ENCODE results near the gene CATSPERB. TPM values are rescaled to one million over a fixed set of nuclear protein-coding genes. Genes with fewer than 3 reads are reported as not detected.
"Not testable (repeated sequence)": the region's sequence is repeated elsewhere in the genome, so short reads cannot be mapped to it uniquely, and the experiment has no call there.

CATSPERB gene
- total RNA-seq, 1 experiment from 2014 or later = not detected

DNA sequence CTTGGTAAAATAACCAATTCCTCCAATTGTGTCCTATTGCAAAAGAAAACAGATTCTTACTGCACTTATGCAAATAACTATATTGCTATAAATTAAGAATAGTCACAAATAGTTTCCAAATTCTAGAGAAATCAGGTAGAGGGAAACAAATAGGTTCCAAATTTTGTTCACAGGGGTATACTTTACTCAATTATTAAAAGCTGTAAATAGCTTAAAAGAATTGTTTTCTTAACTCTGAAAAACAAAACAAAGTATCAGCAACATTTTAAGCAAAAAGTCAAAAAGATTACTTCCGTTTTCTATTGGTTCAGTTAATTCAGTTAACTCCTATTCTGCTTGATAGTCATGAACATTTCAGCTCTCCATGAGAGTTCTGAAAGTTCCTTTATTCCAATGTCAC is 136.2 kb downstream of the CATSPERB start:
- H3K36me3 ChIP-seq = no peaks in the 10 kb centered on the region
- H3K27ac ChIP-seq = no peak overlapping the region
- H3K4me1 ChIP-seq = no peaks in the 10 kb centered on the region
- H3K9me3 ChIP-seq (replicated peaks) = no peaks in the 10 kb centered on the region
- no peak overlapping the region for H3K4me3 ChIP-seq
- no peak for DNase-seq
- no peaks in the 10 kb centered on the region for H3K27me3 ChIP-seq

DNA sequence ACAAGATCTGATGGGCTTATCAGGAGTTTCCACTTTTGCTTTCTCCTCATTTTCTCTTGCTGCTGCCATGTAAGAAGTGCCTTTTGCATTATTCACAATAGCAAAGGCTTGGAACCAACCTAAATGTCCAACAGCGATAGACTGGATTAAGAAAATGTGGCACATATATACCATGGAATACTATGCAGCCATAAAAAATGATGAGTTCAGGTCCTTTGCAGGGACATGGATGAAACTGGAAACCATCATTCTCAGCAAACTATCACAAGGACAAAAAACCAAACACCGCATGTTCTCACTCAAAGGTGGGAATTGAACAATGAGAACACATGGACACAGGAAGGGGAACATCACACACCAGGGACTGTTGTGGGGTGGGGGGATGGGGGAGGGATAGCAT is 137.9 kb downstream of the CATSPERB start:
- H3K4me1 ChIP-seq; H3K27me3 ChIP-seq; DNase-seq; H3K9me3 ChIP-seq (replicated peaks); H3K4me3 ChIP-seq; H3K27ac ChIP-seq; H3K36me3 ChIP-seq: not testable (repeated sequence)

DNA sequence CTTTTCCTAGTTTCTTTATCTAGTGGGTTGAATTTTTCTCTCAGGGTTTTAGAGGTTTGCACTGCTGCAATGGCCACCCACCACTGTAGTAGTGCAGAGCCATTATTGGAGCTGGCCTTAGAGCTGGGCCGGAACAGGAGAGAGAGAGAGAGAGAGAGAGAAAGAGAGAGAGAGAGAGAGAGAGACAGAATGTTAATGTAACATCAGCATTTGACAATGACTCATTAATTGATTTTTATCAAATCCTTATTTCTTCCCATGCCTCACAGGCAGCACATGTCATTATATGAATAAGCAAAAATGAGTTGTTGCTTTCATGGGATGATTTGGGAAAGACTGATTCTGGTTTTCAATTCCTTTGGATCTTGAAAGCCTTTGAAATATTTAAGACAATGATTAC is 145.5 kb downstream of the CATSPERB start:
- Histone ChIP-seq H3K27me3 (no peaks in the 10 kb centered on the region), H3K27ac (no peak overlapping the region), H3K4me1 (no peaks in the 10 kb centered on the region), H3K9me3 (replicated peaks) (no peaks in the 10 kb centered on the region), H3K36me3 (no peaks in the 10 kb centered on the region), H3K4me3 (no peak overlapping the region)
- no peak for DNase-seq

DNA sequence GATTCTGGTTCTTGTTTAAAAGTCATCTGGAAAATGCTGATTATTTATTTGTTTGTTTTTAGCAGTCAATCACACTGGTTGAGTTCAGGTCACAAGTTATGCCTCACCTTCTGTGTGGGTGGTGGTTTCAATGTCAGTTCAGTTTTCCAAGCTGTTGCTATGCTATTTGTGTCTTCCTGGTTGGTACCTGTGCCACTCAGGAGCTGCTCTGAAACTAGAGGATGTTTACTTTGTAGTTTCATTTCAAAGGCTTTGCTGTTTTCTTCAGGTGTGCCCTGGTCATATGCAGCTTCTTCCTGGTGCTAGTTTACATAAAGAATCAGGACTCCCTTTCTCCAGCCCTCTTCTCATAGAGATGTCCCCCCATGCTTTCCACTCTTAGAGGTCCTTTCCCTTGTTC is 146.0 kb downstream of the CATSPERB start:
- DNase-seq = no peak
- no peaks in the 10 kb centered on the region for H3K27me3 ChIP-seq
- no peaks in the 10 kb centered on the region for H3K36me3 ChIP-seq
- H3K4me1 ChIP-seq = no peaks in the 10 kb centered on the region
- no peaks in the 10 kb centered on the region for H3K9me3 ChIP-seq (replicated peaks)
- H3K4me3 ChIP-seq = no peak overlapping the region
- no peak overlapping the region for H3K27ac ChIP-seq

- no peaks in the 10 kb centered on the region for H3K9me3 ChIP-seq (replicated peaks)
- no peak for DNase-seq
- no peaks in the 10 kb centered on the region for H3K4me1 ChIP-seq
- no peaks in the 10 kb centered on the region for H3K27me3 ChIP-seq
- H3K4me3 ChIP-seq = no peak overlapping the region
- no peak overlapping the region for H3K27ac ChIP-seq
- H3K36me3 ChIP-seq = no peaks in the 10 kb centered on the region
These were observed 149.1 kb downstream of the CATSPERB start for GRCh38 chr14:91582761-91583160.

DNA sequence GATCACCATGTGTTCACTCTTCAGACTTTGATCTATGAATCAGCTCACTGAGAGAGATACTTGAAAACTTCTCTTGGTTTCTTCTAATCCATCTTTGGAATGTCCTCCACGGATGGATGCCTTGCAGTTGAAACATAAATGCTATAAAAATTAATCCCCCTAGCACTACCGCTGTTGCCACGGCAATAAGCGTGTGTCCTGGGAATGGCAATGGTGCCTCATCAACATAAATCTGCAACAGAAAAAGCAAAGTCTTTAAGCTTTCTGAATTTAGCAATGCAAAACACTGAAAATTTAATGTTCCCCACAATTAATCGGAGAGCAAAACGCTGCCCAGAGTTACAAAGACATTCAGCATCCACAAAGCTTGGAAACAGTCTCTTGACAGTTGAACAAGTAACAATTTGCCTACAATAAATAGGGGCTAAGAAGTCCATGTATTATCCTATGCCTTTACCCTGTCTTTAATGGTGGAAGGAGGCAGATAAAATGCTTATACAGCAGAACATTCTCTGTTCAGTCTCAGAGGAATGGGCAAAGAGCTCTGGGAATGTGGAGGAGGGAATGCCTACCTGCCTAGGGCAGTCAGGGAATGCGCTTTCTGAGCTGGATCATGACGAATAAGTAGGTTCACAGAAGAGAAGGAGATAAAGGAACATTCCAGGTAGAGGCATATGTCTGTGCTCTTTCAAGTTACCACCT is 150.9 kb downstream of the CATSPERB start:
- Histone ChIP-seq H3K4me1 (no peaks in the 10 kb centered on the region), H3K27me3 (no peaks in the 10 kb centered on the region), H3K4me3 (no peak overlapping the region), H3K27ac (no peak overlapping the region), H3K36me3 (no peaks in the 10 kb centered on the region), H3K9me3 (replicated peaks) (no peaks in the 10 kb centered on the region)
- no peak for DNase-seq

GRCh38 chr14:91577632-91578233 is 154.2 kb downstream of the CATSPERB start:
- DNase-seq = no peak
- H3K4me3 ChIP-seq = no peak overlapping the region
- no peaks in the 10 kb centered on the region for H3K9me3 ChIP-seq (replicated peaks)
- H3K27me3 ChIP-seq = no peaks in the 10 kb centered on the region
- H3K27ac ChIP-seq = no peak overlapping the region
- H3K36me3 ChIP-seq = no peaks in the 10 kb centered on the region
- no peaks in the 10 kb centered on the region for H3K4me1 ChIP-seq

GRCh38 chr14:91575469-91576208 is 156.2 kb downstream of the CATSPERB start:
- no peaks in the 10 kb centered on the region for H3K27me3 ChIP-seq
- H3K4me1 ChIP-seq = no peaks in the 10 kb centered on the region
- no peaks in the 10 kb centered on the region for H3K36me3 ChIP-seq
- H3K9me3 ChIP-seq (replicated peaks) = no peaks in the 10 kb centered on the region
- H3K4me3 ChIP-seq = no peak overlapping the region
- no peak overlapping the region for H3K27ac ChIP-seq
- no peak for DNase-seq

- no peak for DNase-seq
- Histone ChIP-seq H3K27me3 (no peaks in the 10 kb centered on the region), H3K9me3 (replicated peaks) (no peaks in the 10 kb centered on the region), H3K27ac (no peak overlapping the region), H3K36me3 (no peaks in the 10 kb centered on the region), H3K4me1 (no peaks in the 10 kb centered on the region), H3K4me3 (no peak overlapping the region)
These were observed 157.7 kb downstream of the CATSPERB start for GRCh38 chr14:91573894-91574837.

DNA sequence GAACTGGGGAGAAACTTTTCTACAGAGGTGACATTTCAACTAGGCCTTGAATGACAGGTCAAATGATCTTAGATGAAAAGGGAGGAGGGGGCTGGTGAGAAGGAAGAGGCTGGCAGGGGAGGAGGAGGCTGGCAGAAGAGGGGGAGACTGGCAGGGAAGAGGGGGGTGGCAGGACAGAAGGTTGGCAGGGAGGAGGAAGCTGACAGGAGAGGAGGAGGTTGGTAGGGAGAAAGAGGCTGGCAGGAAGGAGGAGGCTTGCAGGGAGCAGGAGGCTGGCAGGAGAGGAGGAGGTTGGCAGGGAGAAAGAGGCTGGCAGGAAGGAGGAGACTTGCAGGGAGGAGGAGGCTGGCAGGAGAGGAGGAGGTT is 158.4 kb downstream of the CATSPERB start:
- no peak overlapping the region for H3K27ac ChIP-seq
- H3K27me3 ChIP-seq = no peaks in the 10 kb centered on the region
- H3K4me1 ChIP-seq = no peaks in the 10 kb centered on the region
- DNase-seq = no peak
- no peak overlapping the region for H3K4me3 ChIP-seq
- H3K9me3 ChIP-seq (replicated peaks) = no peaks in the 10 kb centered on the region
- H3K36me3 ChIP-seq = no peaks in the 10 kb centered on the region

DNA sequence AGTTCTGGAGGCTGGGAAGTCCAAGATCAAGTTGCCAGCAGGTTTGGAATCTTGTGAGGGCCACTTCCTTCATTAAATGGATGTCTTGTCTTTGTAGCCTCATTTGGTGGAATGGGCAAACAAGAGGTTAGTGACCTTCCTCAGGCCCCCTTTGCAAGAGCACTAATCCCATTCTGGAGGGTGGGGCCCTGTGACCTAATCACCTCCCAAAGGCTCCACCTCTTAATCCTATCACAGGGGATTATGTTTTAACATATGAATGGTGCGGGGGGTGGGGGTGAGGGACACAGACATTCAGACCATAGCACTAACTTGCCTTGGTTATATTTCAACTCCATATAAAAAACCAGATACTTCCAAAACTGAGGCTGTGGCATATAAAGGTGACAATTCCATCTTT is 161.9 kb downstream of the CATSPERB start:
- Histone ChIP-seq H3K27me3 (no peaks in the 10 kb centered on the region), H3K36me3 (no peaks in the 10 kb centered on the region), H3K27ac (no peak overlapping the region), H3K9me3 (replicated peaks) (no peaks in the 10 kb centered on the region), H3K4me3 (no peak overlapping the region), H3K4me1 (no peaks in the 10 kb centered on the region)
- no peak for DNase-seq

GRCh38 chr14:91569301-91569700 is 162.6 kb downstream of the CATSPERB start:
- Histone ChIP-seq H3K27ac (no peak overlapping the region), H3K4me3 (no peak overlapping the region), H3K9me3 (replicated peaks) (no peaks in the 10 kb centered on the region), H3K27me3 (no peaks in the 10 kb centered on the region), H3K4me1 (no peaks in the 10 kb centered on the region), H3K36me3 (no peaks in the 10 kb centered on the region)
- DNase-seq = no peak

GRCh38 chr14:91568626-91569025 is 163.3 kb downstream of the CATSPERB start:
- Histone ChIP-seq H3K4me1 (no peaks in the 10 kb centered on the region), H3K36me3 (no peaks in the 10 kb centered on the region), H3K4me3 (no peak overlapping the region), H3K9me3 (replicated peaks) (no peaks in the 10 kb centered on the region), H3K27ac (no peak overlapping the region), H3K27me3 (no peaks in the 10 kb centered on the region)
- no peak for DNase-seq

DNA sequence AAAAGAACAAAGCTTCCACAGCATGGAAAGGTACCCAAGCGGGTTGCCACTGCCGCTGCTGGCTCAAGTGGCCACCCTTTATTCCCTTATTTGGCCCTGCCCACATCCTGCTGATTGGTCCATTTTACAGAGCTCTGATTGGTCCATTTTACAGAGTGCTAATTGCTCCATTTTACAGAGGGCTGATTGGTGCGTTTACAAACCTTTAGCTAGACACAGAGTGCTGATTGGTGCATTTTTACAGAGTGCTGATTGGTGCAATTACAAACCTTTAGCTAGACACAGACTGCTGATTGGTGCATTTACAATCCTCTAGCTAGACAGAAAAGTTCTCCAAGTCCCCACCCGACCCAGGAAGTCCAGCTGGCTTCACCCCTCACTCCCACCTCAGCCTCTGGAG is 164.1 kb downstream of the CATSPERB start:
- not testable (repeated sequence) for H3K27me3 ChIP-seq; H3K27ac ChIP-seq; H3K4me1 ChIP-seq; H3K4me3 ChIP-seq; DNase-seq; H3K36me3 ChIP-seq; H3K9me3 ChIP-seq (replicated peaks)

DNA sequence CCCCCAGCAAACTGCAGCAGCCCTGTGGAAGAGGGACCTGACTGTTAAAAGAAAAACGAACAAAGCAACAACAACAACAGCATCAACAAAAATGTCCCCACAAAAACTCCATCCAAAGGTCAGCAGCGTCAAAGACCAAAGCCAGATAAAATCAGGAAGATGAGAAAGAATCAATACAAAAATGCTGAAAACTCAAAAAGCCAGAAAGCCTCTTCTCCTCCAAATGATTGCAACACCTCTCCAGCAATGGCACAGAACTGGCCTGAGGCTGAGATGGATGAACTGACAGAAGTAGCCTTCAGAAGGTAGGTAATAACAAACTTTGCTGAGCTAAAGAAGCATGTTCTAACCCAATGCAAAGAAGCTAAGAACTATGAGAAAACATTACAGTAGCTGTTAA is 176.4 kb downstream of the CATSPERB start:
- no peak for DNase-seq
- no peaks in the 10 kb centered on the region for H3K27me3 ChIP-seq
- no peaks in the 10 kb centered on the region for H3K4me1 ChIP-seq
- H3K27ac ChIP-seq = no peak overlapping the region
- H3K9me3 ChIP-seq (replicated peaks) = no peaks in the 10 kb centered on the region
- H3K4me3 ChIP-seq = no peak overlapping the region
- H3K36me3 ChIP-seq = no peaks in the 10 kb centered on the region
